GM18867 (cell line): ENCODE measurements around the gene IL1RAPL2.
"Not testable (repeated sequence)": the region's sequence is repeated elsewhere in the genome, so short reads cannot be mapped to it uniquely, and the experiment has no call there.

Source experiments
- ATAC-seq: cut with Tn5 transposase; IDR thresholded peaks from one replicate; pipeline ENCODE4 v1.9.1; 2021; ENCODE audit warnings: mild to moderate bottlenecking, moderate library complexity; ENCODE audit not compliant: unreplicated experiment

Gene IL1RAPL2

GRCh38 chrX:104842646-104843045 lies 276.6 kb downstream of the IL1RAPL2 start:
- no peak for ATAC-seq

GRCh38 chrX:104852241-104852640 lies 286.2 kb downstream of the IL1RAPL2 start:
- ATAC-seq = no peak

GRCh38 chrX:104854188-104854587 lies 288.2 kb downstream of the IL1RAPL2 start:
- no peak for ATAC-seq

GRCh38 chrX:104854790-104855340 lies 288.9 kb downstream of the IL1RAPL2 start:
- ATAC-seq = no peak

GRCh38 chrX:104863466-104863865 lies 297.5 kb downstream of the IL1RAPL2 start:
- no peak for ATAC-seq

- ATAC-seq = no peak
These were observed 298.3 kb downstream of the IL1RAPL2 start for GRCh38 chrX:104864296-104864695.

GRCh38 chrX:104877504-104877903 lies 311.5 kb downstream of the IL1RAPL2 start:
- no peak for ATAC-seq

GRCh38 chrX:104902070-104902469 lies 336.1 kb downstream of the IL1RAPL2 start:
- no peak for ATAC-seq

GRCh38 chrX:104909694-104910093 lies 343.7 kb downstream of the IL1RAPL2 start:
- not testable (repeated sequence) for ATAC-seq

- ATAC-seq = no peak
These were observed 347.3 kb downstream of the IL1RAPL2 start for GRCh38 chrX:104913348-104913747.

- not testable (repeated sequence) for ATAC-seq
These were observed 348.7 kb downstream of the IL1RAPL2 start for GRCh38 chrX:104914686-104915085.

GRCh38 chrX:104918122-104918521 lies 352.1 kb downstream of the IL1RAPL2 start:
- ATAC-seq = peak; percentile 75

GRCh38 chrX:104921584-104922205 lies 355.7 kb downstream of the IL1RAPL2 start:
- no peak for ATAC-seq

- ATAC-seq = peak; percentile 91
These were observed 356.2 kb downstream of the IL1RAPL2 start for GRCh38 chrX:104922206-104922621.

- ATAC-seq = no peak
These were observed 363.3 kb downstream of the IL1RAPL2 start for GRCh38 chrX:104929324-104929723.

- ATAC-seq = no peak
These were observed 369.6 kb downstream of the IL1RAPL2 start for GRCh38 chrX:104935581-104935980.

- ATAC-seq = no peak
These were observed 387.3 kb downstream of the IL1RAPL2 start for GRCh38 chrX:104953251-104953650.

- no peak for ATAC-seq
These were observed 395.9 kb downstream of the IL1RAPL2 start for GRCh38 chrX:104961926-104962325.

- ATAC-seq = no peak
These were observed 402.2 kb downstream of the IL1RAPL2 start for GRCh38 chrX:104968241-104968640.

- ATAC-seq = no peak
These were observed 406.7 kb downstream of the IL1RAPL2 start for GRCh38 chrX:104972737-104973136.

- no peak for ATAC-seq
These were observed 421.1 kb downstream of the IL1RAPL2 start for GRCh38 chrX:104987063-104987462.

GRCh38 chrX:104988038-104988437 lies 422.0 kb downstream of the IL1RAPL2 start:
- no peak for ATAC-seq

GRCh38 chrX:104995546-104995945 lies 429.5 kb downstream of the IL1RAPL2 start:
- no peak for ATAC-seq
